Neuronal stem cell (in vitro differentiated cells): ENCODE measurements around the gene SV2C.

Experiments used
- DNase-seq: peaks from one replicate; pipeline ENCODE4 v3.0.0-alpha.2; 2013; ENCODE audit warnings: low spot score
- H2AFZ ChIP-seq: one replicate; pipeline ENCODE4 v1.6.1; 2013; ENCODE audit warnings: mild to moderate bottlenecking, low read length, inconsistent platforms
- H2AK5ac ChIP-seq: 2 replicates; pipeline ENCODE4 v1.6.1; 2013; ENCODE audit warnings: low read depth, mild to moderate bottlenecking, inconsistent platforms, low read length, moderate library complexity, mixed read lengths
- H2BK120ac ChIP-seq: 2 replicates; pipeline ENCODE4 v1.6.1; 2013; ENCODE audit warnings: low read depth, mild to moderate bottlenecking, inconsistent platforms, low read length, moderate library complexity, mixed read lengths
- H2BK12ac ChIP-seq: one replicate; pipeline ENCODE4 v1.6.1; 2013; ENCODE audit warnings: low read length, inconsistent platforms
- H2BK15ac ChIP-seq: 2 replicates; pipeline ENCODE4 v1.6.1; 2013; ENCODE audit warnings: mild to moderate bottlenecking, low read length, inconsistent platforms, mixed read lengths
- H2BK5ac ChIP-seq: one replicate; pipeline ENCODE4 v1.6.1; 2013; ENCODE audit warnings: inconsistent platforms, mild to moderate bottlenecking, low read length, moderate library complexity
- H3K14ac ChIP-seq: one replicate; pipeline ENCODE4 v1.6.1; 2013; ENCODE audit warnings: low read length, inconsistent platforms
- H3K18ac ChIP-seq: 2 replicates; pipeline ENCODE4 v1.6.1; 2013; ENCODE audit warnings: low read length, inconsistent platforms
- H3K23ac ChIP-seq: 2 replicates; pipeline ENCODE4 v1.6.1; 2013; ENCODE audit warnings: low read depth, mild to moderate bottlenecking, mixed read lengths, low read length, inconsistent platforms; ENCODE audit not compliant: poor library complexity
- H3K27ac ChIP-seq: replicated peaks from 3 replicates; pipeline ENCODE4 v1.5.1; 2013; ENCODE audit warnings: low read length, inconsistent platforms
- H3K27me3 ChIP-seq, 3 experiments: 2 replicates each; pipeline ENCODE4 v1.6.1; 2013; ENCODE audit warnings: low read length in 3 of 3, mild to moderate bottlenecking in 2 of 3, inconsistent platforms in 1 of 3, low read depth in 1 of 3, mixed read lengths in 1 of 3, moderate library complexity in 1 of 3; ENCODE audit not compliant: control insufficient read depth in 3 of 3, insufficient read depth in 3 of 3
- H3K36me3 ChIP-seq, 2 donors: replicated peaks in 1 of 2; 2 replicates each; pipeline ENCODE4 v1.6.1; 2013; ENCODE audit warnings: low read length in 2 of 2; ENCODE audit not compliant: control insufficient read depth in 2 of 2, insufficient read depth in 2 of 2
- H3K4ac ChIP-seq: 2 replicates; pipeline ENCODE4 v1.6.1; 2013; ENCODE audit warnings: inconsistent platforms, mild to moderate bottlenecking, low read length, moderate library complexity
- H3K4me1 ChIP-seq, 2 donors: 1 replicate in 1 of 2; 2 replicates in 1 of 2; pipeline ENCODE4 v1.6.1; 2013; ENCODE audit warnings: low read length in 2 of 2, low read depth in 1 of 2; ENCODE audit not compliant: control insufficient read depth in 2 of 2, insufficient read depth in 1 of 2
- H3K4me2 ChIP-seq: one replicate; pipeline ENCODE4 v1.6.1; 2013; ENCODE audit warnings: mild to moderate bottlenecking, low read length, inconsistent platforms; ENCODE audit not compliant: insufficient read depth, poor library complexity, severe bottlenecking
- H3K4me3 ChIP-seq, 2 donors: 2 replicates each; pipeline ENCODE4 v1.5.1; 2013; ENCODE audit warnings: low read length in 2 of 2, mild to moderate bottlenecking in 2 of 2, inconsistent platforms in 1 of 2, moderate library complexity in 1 of 2
- H3K79me1 ChIP-seq: one replicate; pipeline ENCODE4 v1.6.1; 2013; ENCODE audit warnings: low read depth, mild to moderate bottlenecking, inconsistent platforms, low read length, moderate library complexity
- H3K9ac ChIP-seq: one replicate; pipeline ENCODE4 v1.6.1; 2013; ENCODE audit warnings: mild to moderate bottlenecking, low read depth, low read length, inconsistent platforms; ENCODE audit not compliant: poor library complexity
- H3K9me3 ChIP-seq, 2 donors: replicated peaks in 1 of 2; 2 replicates each; pipeline versions ENCODE3 to v1.6.1; 2013; ENCODE audit warnings: low read length in 2 of 2, mild to moderate bottlenecking in 2 of 2, inconsistent platforms in 1 of 2, low read depth in 1 of 2, mixed read lengths in 1 of 2, moderate library complexity in 1 of 2; ENCODE audit not compliant: control insufficient read depth in 2 of 2, insufficient read depth in 1 of 2
- H4K8ac ChIP-seq: one replicate; pipeline ENCODE4 v1.6.1; 2013; ENCODE audit warnings: low read depth, mild to moderate bottlenecking, inconsistent platforms, low read length, moderate library complexity
- H4K91ac ChIP-seq: one replicate; pipeline ENCODE4 v1.6.1; 2013; ENCODE audit warnings: low read length, low read depth, mild to moderate bottlenecking, inconsistent platforms; ENCODE audit not compliant: poor library complexity
- WGBS, 2 donors: extraction: QIAGEN DNeasy Blood & Tissue Kit; methylation state at CpG; one replicate each; pipeline ENCODE4 v1.1.7; 2013; ENCODE audit warnings: missing lambda C conversion rate in 2 of 2, mixed read lengths in 1 of 2; ENCODE audit not compliant: insufficient read length in 2 of 2, insufficient replicate concordance in 1 of 2; ENCODE audit errors: extremely low coverage in 2 of 2; 5-methylcytosine and 5-hydroxymethylcytosine counted together

SV2C gene

DNA sequence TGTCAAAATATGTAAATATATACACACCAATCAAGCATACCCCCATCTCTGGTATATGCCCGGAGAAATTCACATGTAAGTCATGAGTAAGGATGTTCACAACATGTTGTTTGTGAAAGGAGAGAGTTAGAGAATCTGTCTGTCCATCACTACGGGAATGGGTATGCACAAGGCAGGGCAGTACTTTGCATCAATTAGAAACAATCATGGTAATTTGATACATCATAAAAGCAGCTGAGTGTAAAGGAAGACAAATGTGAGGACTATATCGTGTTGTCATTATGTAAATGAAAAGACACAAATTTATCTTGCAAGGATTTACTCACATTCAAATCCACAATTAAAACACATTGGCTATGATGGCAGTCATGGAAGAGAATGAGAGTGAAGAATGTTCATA, 146.7 kb downstream of the SV2C start:
- Histone ChIP-seq H3K27me3 (no peaks in the 10 kb centered on the region), H4K8ac (no peak overlapping the region), H2BK12ac (no peak overlapping the region), H3K27ac (no peak overlapping the region), H2BK15ac (no peak overlapping the region), H3K4ac (no peak overlapping the region), H3K79me1 (no peaks in the 10 kb centered on the region), H2BK5ac (no peak overlapping the region), H3K36me3 (no peaks in the 10 kb centered on the region), H3K4me2 (no peak overlapping the region), H2AFZ (no peak overlapping the region), H3K18ac (no peak overlapping the region), H3K14ac (no peak overlapping the region), H2BK120ac (no peak overlapping the region), H2AK5ac (no peak overlapping the region), H3K4me3 (no peak overlapping the region), H4K91ac (no peak overlapping the region), H3K23ac (no peak overlapping the region), H3K9ac (no peak overlapping the region), H3K9me3 (no peaks in the 10 kb centered on the region), H3K4me1 (peaks cover 0 to 6% of the 10 kb centered on the region in 2 donors)
- DNase-seq = no peak
- no CpG with 5 or more reads among the region's 3 CpGs for WGBS, 2 donors

DNA sequence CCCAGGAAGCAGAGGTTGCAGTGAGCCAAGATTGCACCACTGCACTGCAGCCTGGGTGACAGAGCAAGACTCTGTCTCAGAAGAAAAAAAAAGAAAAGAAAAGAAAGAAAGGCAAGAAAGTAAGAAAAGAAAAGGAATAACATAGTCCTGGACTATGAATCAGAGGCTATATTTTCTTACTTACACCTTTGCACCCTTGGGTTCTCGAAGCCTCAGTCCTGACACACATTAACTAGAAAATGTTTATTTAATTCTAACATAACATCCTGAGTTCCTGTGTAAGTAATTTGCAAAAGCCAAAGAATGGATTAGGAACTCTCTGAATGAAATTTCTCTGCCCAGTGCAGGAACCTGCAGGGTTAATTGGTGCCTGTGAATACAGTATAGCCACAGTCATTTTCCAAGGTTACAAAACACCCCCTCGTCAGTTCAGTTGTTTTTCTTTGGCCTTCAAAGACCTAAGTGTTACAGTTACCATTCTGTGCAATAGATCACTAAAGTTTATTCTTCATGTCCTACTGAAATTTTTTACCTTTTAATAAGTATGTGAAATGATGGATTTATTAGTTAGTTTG, 147.6 kb downstream of the SV2C start:
- Histone ChIP-seq H2AFZ (no peak overlapping the region), H2BK120ac (no peak overlapping the region), H3K4me2 (no peak overlapping the region), H3K36me3 (no peaks in the 10 kb centered on the region), H3K9me3 (no peaks in the 10 kb centered on the region), H3K79me1 (no peaks in the 10 kb centered on the region), H3K27ac (no peak overlapping the region), H3K4me3 (no peak overlapping the region), H3K14ac (no peak overlapping the region), H2BK5ac (no peak overlapping the region), H4K8ac (no peak overlapping the region), H3K18ac (no peak overlapping the region), H3K4ac (no peak overlapping the region), H4K91ac (no peak overlapping the region), H2BK12ac (no peak overlapping the region), H3K4me1 (peaks cover 0 to 3% of the 10 kb centered on the region in 2 donors), H3K23ac (no peak overlapping the region), H3K27me3 (no peaks in the 10 kb centered on the region), H2AK5ac (no peak overlapping the region), H2BK15ac (no peak overlapping the region), H3K9ac (no peak overlapping the region)
- WGBS, 2 donors = no CpG with 5 or more reads among the region's 2 CpGs
- no peak for DNase-seq

GRCh38 chr5:76234665-76235064, 151.5 kb downstream of the SV2C start:
- H3K4me3 ChIP-seq = no peak overlapping the region
- no CpG with 5 or more reads among the region's 4 CpGs for WGBS, 2 donors
- H2AK5ac ChIP-seq = no peak overlapping the region
- H2BK15ac ChIP-seq = no peak overlapping the region
- H3K36me3 ChIP-seq = no peaks in the 10 kb centered on the region
- no peak overlapping the region for H4K91ac ChIP-seq
- H3K9ac ChIP-seq = no peak overlapping the region
- no peak overlapping the region for H3K4ac ChIP-seq
- no peak overlapping the region for H3K14ac ChIP-seq
- no peak overlapping the region for H2BK5ac ChIP-seq
- no peaks in the 10 kb centered on the region for H3K4me1 ChIP-seq
- no peak overlapping the region for H2BK12ac ChIP-seq
- H3K27me3 ChIP-seq = no peaks in the 10 kb centered on the region
- no peak overlapping the region for H4K8ac ChIP-seq
- no peaks in the 10 kb centered on the region for H3K79me1 ChIP-seq
- no peak overlapping the region for H3K4me2 ChIP-seq
- no peak overlapping the region for H3K23ac ChIP-seq
- H2AFZ ChIP-seq = no peak overlapping the region
- DNase-seq = no peak
- H3K18ac ChIP-seq = no peak overlapping the region
- no peak overlapping the region for H3K27ac ChIP-seq
- no peaks in the 10 kb centered on the region for H3K9me3 ChIP-seq
- H2BK120ac ChIP-seq = no peak overlapping the region

DNA sequence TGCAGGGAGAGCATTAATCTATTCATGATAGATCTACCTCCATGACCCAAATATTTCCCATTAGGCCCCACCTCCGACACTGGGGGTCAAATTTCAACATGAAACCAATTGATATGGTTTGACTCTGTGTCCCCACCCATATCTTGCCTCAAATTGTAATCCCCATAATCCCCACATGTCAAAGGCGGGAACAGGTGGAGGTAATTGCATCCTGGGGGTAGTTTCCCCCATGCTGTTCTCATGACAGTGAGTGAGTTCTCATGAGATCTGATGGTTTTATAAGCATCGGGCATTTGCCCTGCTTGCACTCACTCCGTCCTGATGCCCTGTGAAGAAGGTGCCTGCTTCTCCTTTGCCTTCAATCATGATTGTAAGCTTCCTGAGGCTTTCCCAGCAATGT, 153.5 kb downstream of the SV2C start:
- H2BK5ac ChIP-seq = no peak overlapping the region
- no CpG with 5 or more reads among the region's 4 CpGs for WGBS, 2 donors
- no peak overlapping the region for H3K4ac ChIP-seq
- no peak overlapping the region for H3K14ac ChIP-seq
- H3K9me3 ChIP-seq = no peaks in the 10 kb centered on the region
- H3K36me3 ChIP-seq = no peaks in the 10 kb centered on the region
- no peak overlapping the region for H3K9ac ChIP-seq
- H4K91ac ChIP-seq = no peak overlapping the region
- no peaks in the 10 kb centered on the region for H3K27me3 ChIP-seq
- no peak overlapping the region for H3K18ac ChIP-seq
- no peak overlapping the region for H2BK15ac ChIP-seq
- no peaks in the 10 kb centered on the region for H3K79me1 ChIP-seq
- H3K23ac ChIP-seq = no peak overlapping the region
- H3K4me1 ChIP-seq = no peaks in the 10 kb centered on the region
- H4K8ac ChIP-seq = no peak overlapping the region
- no peak overlapping the region for H2BK120ac ChIP-seq
- no peak overlapping the region for H3K4me2 ChIP-seq
- no peak overlapping the region for H2AK5ac ChIP-seq
- no peak overlapping the region for H2AFZ ChIP-seq
- H2BK12ac ChIP-seq = no peak overlapping the region
- no peak for DNase-seq
- H3K4me3 ChIP-seq = no peak overlapping the region
- no peak overlapping the region for H3K27ac ChIP-seq
